Karpas-422 (cell line): ENCODE measurements around the gene C2orf74. TPM values are rescaled to one million over a fixed set of nuclear protein-coding genes. Genes with fewer than 3 reads are reported as not detected.

Experiments
- DNase-seq: peaks from one replicate; pipeline ENCODE4 v3.0.0-alpha.2; 2015
- H2AFZ ChIP-seq: fragments of 200-600 bp; sonication (generic); 2 replicates; pipeline ENCODE4 v1.6.1; 2014; ENCODE audit warnings: antibody characterized with exemption, low read length, mixed read lengths
- H3K27ac ChIP-seq: fragments of 200-600 bp; sonication (generic); 2 replicates; pipeline ENCODE4 v1.5.1; 2014; ENCODE audit warnings: mild to moderate bottlenecking, low read length, moderate library complexity
- H3K27me3 ChIP-seq: fragments of 200-600 bp; sonication (generic); 2 replicates; pipeline ENCODE4 v1.6.1; 2014; ENCODE audit warnings: low read length, mixed read lengths
- H3K36me3 ChIP-seq: fragments of 200-600 bp; sonication (generic); 2 replicates; pipeline ENCODE4 v1.6.1; 2014; ENCODE audit warnings: low read length, mixed read lengths; ENCODE audit not compliant: insufficient read depth
- H3K4me1 ChIP-seq: fragments of 200-600 bp; sonication (generic); 2 replicates; pipeline ENCODE4 v1.6.1; 2014; ENCODE audit warnings: mild to moderate bottlenecking, low read length, mixed read lengths
- H3K4me2 ChIP-seq: fragments of 200-600 bp; sonication (generic); 2 replicates; pipeline ENCODE4 v1.6.1; 2014; ENCODE audit warnings: low read length, low read depth, mild to moderate bottlenecking; ENCODE audit not compliant: poor library complexity, severe bottlenecking
- H3K4me3 ChIP-seq: fragments of 200-600 bp; sonication (generic); 2 replicates; pipeline ENCODE4 v1.5.1; 2014; ENCODE audit warnings: mild to moderate bottlenecking, antibody characterized with exemption, low read length, mixed read lengths
- H3K79me2 ChIP-seq: fragments of 200-600 bp; sonication (generic); 2 replicates; pipeline ENCODE4 v1.6.1; 2014; ENCODE audit warnings: mild to moderate bottlenecking, low read length, mixed read lengths
- H3K9ac ChIP-seq: fragments of 200-600 bp; sonication (generic); 2 replicates; pipeline ENCODE4 v1.6.0; 2014; ENCODE audit warnings: low read length
- H3K9me2 ChIP-seq: fragments of 200-600 bp; sonication (generic), shearing (Covaris generic); replicated peaks from 2 replicates; pipeline ENCODE4 v1.6.0; 2014; ENCODE audit warnings: mild to moderate bottlenecking, low read length, moderate library complexity; ENCODE audit not compliant: insufficient read depth
- H3K9me3 ChIP-seq: fragments of 300-700, 200-600 bp; sonication (generic); 2 replicates; pipeline ENCODE4 v1.6.1; 2014; ENCODE audit warnings: low read length, mixed read lengths
- H4K20me1 ChIP-seq: fragments of 200-600 bp; sonication (generic); 2 replicates; pipeline ENCODE4 v1.6.1; 2014; ENCODE audit warnings: mild to moderate bottlenecking, antibody characterized with exemption, low read length, low read depth; ENCODE audit not compliant: insufficient read depth
- total RNA-seq: library from RNA; depleted of rRNA; stranded (reverse); fragments of >200 nt; shearing (Covaris generic); gene quantifications from 2 replicates; pipeline ENCODE4 v1.2.3, GENCODE V29; 2014; ENCODE audit warnings: low replicate concordance; rRNA removed

Gene C2orf74
- total RNA-seq, 1 experiment from 2014 or later = 7.6 TPM

GRCh38 chr2:61196671-61197070 is 34.7 kb downstream of the C2orf74 start:
- no peak overlapping the region for H3K9ac ChIP-seq
- H3K9me2 ChIP-seq = no peaks in the 10 kb centered on the region
- H4K20me1 ChIP-seq = no peaks in the 10 kb centered on the region
- no peak overlapping the region for H2AFZ ChIP-seq
- no peaks in the 10 kb centered on the region for H3K9me3 ChIP-seq
- no peak for DNase-seq
- no peaks in the 10 kb centered on the region for H3K79me2 ChIP-seq
- H3K36me3 ChIP-seq = peaks cover 44% of the 10 kb centered on the region; the same call in 1 of the 2 replicates
- no peaks in the 10 kb centered on the region for H3K4me1 ChIP-seq
- H3K4me2 ChIP-seq = no peak overlapping the region
- no peak overlapping the region for H3K27ac ChIP-seq
- H3K27me3 ChIP-seq = no peaks in the 10 kb centered on the region
- no peak overlapping the region for H3K4me3 ChIP-seq

GRCh38 chr2:61205132-61205531 is 43.1 kb downstream of the C2orf74 start:
- Histone ChIP-seq H3K4me2 (no peak overlapping the region), H3K36me3 (peaks cover 88% of the 10 kb centered on the region; the same call in 1 of the 2 replicates), H3K27me3 (no peaks in the 10 kb centered on the region), H2AFZ (no peak overlapping the region), H3K9me2 (no peaks in the 10 kb centered on the region), H3K27ac (no peak overlapping the region), H3K79me2 (no peaks in the 10 kb centered on the region), H3K9ac (no peak overlapping the region), H3K4me3 (no peak overlapping the region), H3K4me1 (no peaks in the 10 kb centered on the region), H4K20me1 (no peaks in the 10 kb centered on the region), H3K9me3 (no peaks in the 10 kb centered on the region)
- DNase-seq = no peak

GRCh38 chr2:61210332-61210981 is 48.5 kb downstream of the C2orf74 start:
- no peak overlapping the region for H3K4me2 ChIP-seq
- H3K9me3 ChIP-seq = no peaks in the 10 kb centered on the region
- no peaks in the 10 kb centered on the region for H3K9me2 ChIP-seq
- no peak overlapping the region for H3K9ac ChIP-seq
- H3K4me3 ChIP-seq = no peak overlapping the region
- H3K36me3 ChIP-seq = peaks cover 65% of the 10 kb centered on the region
- H4K20me1 ChIP-seq = no peaks in the 10 kb centered on the region
- H3K79me2 ChIP-seq = peaks cover 7% of the 10 kb centered on the region
- H2AFZ ChIP-seq = no peak overlapping the region
- DNase-seq = no peak
- no peaks in the 10 kb centered on the region for H3K4me1 ChIP-seq
- no peak overlapping the region for H3K27ac ChIP-seq
- no peaks in the 10 kb centered on the region for H3K27me3 ChIP-seq

- H3K9me2 ChIP-seq = no peaks in the 10 kb centered on the region
- H3K36me3 ChIP-seq = peaks cover 37% of the 10 kb centered on the region
- H3K4me3 ChIP-seq = no peak overlapping the region
- H3K4me1 ChIP-seq = no peaks in the 10 kb centered on the region
- no peak overlapping the region for H3K9ac ChIP-seq
- no peaks in the 10 kb centered on the region for H3K9me3 ChIP-seq
- H3K4me2 ChIP-seq = no peak overlapping the region
- no peaks in the 10 kb centered on the region for H3K27me3 ChIP-seq
- H2AFZ ChIP-seq = no peak overlapping the region
- no peaks in the 10 kb centered on the region for H4K20me1 ChIP-seq
- H3K79me2 ChIP-seq = peaks cover 7% of the 10 kb centered on the region
- DNase-seq = no peak
- H3K27ac ChIP-seq = no peak overlapping the region
Observed at GRCh38 chr2:61214171-61214570, 52.2 kb downstream of the C2orf74 start.

Other genes with a start within 250 kb of the C2orf74 start
- gene PEX13, start 144.5 kb upstream of the C2orf74 start, total RNA-seq = 17.4 and 32.6 TPM in 2 replicates
- gene PUS10, start 143.9 kb upstream of the C2orf74 start, total RNA-seq = 11.8 and 18.8 TPM in 2 replicates
- gene SANBR, start 96.3 kb upstream of the C2orf74 start, total RNA-seq = 11.2 and 13.3 TPM in 2 replicates